ENCODE data around the gene GRIK4.
"Not testable (repeated sequence)": the region's sequence is repeated elsewhere in the genome, so short reads cannot be mapped to it uniquely, and the experiment has no call there.

Gene GRIK4

GRCh38 chr11:120756931-120757330 lies 245.4 kb downstream of the GRIK4 start:
- DNase-seq: no peak

DNA sequence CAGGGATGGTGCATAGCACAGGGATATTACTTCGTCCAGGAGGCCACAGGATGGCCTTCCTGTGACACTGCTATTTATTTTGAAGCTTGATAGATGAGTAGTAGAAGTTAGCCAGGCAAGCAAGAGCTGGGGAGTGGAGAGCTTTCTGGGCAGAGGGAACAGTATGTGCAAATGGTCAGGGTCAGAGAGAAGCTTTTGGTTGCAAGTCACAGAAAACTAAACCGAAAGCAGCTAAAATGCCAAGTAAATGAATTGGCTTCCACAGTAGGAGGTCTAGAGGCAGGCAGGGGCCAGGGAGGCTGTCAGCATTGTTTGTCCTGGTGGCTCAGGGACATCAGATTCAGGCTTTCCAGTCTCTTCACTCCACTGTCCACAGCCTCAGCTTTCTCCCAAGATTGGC lies 247.5 kb downstream of the GRIK4 start:
- no peak for DNase-seq

DNA sequence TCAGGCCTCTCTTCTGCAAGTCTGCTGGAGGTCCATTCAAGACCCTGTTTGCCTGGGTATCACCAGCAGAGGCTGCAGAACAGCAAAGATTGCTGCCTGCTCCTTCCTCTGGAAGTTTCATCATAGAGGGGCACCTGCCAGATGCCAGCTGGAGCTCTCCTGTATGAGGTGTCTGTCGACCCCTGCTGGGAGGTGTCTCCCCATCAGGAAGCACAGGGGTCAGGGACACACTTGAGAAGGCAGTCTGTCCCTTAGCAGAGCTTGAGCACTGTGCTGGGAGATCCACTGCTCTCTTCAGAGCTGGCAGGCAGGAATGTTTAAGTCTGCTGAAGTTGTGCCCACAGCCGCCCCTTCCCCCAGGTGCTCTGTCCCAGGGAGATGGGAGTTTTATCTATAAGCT lies 254.2 kb downstream of the GRIK4 start:
- not testable (repeated sequence) for DNase-seq

DNA sequence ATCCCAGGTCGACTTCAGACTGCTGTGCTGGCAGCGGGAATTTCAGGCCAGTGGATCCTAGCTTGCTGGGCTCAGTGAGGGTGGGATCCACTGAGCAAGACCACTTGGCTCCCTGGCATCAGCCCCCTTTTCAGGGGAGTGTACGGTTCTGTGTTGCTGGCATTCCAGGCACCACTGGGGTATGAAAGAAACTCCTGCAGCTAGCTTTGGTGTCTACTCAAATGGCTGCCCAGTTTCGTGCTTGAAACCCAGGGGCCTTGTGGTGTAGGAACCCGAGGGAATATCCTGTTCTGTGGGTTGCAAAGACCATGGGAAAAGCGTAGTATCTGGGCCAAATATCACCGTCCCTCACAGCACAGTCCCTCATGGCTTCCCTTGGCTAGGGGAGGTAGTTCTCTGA lies 254.8 kb downstream of the GRIK4 start:
- DNase-seq: no peak

DNA sequence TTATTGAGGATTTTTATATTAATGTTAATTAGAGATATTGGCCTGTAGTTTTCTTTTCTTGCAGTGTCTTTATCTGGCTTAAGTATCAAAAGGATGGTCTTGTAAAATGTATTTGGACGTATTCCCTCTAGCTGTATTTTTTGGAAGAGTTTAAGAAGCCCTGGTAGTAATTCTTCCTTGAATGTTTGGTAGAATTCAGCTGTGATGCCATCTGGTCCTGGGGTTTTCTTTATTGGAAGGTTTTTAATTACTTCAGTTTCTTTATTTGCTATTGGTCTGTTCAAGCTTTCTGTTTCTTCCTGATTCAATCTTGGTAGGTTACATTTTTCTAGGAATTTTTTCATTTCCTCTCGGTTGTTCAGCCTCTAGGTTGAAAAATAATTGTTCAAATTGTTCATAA lies 257.4 kb downstream of the GRIK4 start:
- no peak for DNase-seq

DNA sequence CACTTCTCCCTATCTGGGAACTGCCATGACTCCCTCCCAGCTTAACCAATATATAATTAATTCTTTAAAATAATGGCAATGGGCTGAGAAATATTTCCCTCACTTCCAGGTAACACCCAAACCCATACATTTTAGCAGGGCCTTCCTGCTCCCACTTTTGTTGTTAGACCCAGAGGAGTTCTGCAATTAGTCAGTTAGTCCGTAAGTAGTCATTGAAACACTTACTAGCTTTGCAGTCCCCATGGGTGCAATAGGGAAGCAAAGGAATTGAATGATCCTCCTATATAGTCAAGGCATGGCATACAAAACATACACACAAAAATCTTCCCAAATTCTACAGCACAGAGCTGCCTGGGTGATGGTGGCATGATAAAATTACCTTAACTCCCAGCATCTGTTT lies 258.4 kb downstream of the GRIK4 start:
- no peak for DNase-seq

DNA sequence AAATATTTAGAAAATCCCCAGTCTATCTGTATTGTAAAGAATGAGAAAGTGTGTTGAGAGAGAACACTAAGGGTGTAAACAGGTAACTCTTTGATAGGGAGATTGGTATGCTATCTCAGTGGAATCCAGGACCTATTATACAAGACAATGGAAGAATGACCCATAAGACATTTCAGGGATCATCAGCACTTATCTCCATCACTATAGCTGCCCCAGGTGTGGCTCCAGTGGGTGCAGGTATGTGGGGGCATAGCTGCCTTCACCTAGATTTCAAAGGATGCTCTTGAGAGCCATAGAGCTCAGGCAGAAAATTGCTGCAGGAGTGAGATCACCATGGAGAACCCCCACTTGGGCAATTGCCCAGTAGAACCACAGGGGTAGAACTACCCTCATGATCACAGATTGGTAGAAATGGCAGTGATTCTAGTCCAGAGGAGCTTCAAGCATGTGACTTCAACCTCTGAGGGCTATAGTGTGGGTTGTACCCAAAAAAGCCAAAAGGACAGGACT lies 260.1 kb downstream of the GRIK4 start:
- DNase-seq: no peak

- DNase-seq: no peak
These were observed 262.0 kb downstream of the GRIK4 start for GRCh38 chr11:120773501-120774031.

GRCh38 chr11:120774591-120775386 lies 263.2 kb downstream of the GRIK4 start:
- DNase-seq: no peak

DNA sequence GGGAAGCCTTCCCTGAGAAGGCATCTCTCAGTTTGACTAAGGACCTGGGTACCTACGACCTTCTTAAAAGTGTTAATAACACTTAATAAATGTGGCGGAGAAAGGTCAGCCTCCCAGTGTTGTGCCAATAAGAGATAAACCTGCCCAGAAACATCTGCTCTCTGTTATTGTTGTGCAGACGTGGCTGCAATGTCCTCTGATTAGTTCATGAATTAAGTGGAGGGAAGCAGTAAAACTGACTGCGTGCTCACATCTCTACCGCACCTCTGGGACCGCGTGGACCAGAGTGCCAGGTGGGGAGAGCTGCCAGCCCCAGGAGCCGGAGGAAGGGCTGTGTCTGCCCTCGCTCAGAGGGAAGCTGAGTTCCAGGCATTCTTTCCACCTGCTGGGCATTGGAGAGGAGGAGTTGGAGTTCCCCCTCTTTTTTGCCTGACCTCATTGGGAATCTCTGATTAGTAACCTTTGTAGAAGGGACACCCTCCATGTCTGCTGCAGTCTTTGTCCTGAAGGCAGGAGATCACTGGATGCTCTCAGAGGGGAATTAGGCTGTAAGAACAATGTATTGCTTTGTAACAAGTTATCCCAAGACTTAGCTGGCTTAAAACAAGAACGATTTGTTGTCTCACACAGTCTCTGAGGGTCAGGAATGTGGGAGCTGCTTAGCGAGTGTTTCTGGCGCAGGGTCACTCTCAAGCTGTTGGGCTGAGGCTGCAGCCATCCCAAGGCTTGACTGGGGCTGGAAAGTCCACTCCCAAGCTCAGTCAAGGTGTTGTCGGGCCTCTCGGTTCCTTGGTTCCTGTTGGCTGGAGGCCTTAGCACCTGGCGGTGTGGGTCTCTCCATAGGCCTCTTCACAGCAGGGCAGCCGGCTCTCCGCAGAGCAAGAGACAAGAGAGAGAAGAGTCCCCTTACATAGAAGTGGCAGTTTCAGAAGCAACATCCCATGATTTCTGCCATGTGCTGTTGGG lies 264.7 kb downstream of the GRIK4 start:
- no peak for DNase-seq

GRCh38 chr11:120778685-120779490 lies 267.3 kb downstream of the GRIK4 start:
- no peak for DNase-seq

DNA sequence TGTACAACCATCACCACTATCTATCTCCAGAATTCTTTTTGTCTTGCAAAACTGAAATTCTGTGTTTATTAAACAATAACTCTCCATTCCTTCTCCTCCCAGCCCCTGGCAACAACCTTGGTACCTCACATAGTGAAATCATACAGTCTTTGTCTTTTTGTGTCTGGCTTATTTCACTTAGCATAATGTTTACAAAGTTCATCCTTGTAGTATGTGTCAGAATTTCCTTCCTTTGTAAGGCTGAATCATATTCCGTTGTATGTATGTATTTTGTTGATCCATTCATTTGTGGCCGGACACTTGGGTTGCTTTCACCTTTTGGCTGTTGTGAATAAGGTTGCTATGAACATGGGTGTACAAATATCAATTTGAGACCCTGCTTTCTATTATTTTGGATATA lies 268.7 kb downstream of the GRIK4 start:
- DNase-seq: no peak

DNA sequence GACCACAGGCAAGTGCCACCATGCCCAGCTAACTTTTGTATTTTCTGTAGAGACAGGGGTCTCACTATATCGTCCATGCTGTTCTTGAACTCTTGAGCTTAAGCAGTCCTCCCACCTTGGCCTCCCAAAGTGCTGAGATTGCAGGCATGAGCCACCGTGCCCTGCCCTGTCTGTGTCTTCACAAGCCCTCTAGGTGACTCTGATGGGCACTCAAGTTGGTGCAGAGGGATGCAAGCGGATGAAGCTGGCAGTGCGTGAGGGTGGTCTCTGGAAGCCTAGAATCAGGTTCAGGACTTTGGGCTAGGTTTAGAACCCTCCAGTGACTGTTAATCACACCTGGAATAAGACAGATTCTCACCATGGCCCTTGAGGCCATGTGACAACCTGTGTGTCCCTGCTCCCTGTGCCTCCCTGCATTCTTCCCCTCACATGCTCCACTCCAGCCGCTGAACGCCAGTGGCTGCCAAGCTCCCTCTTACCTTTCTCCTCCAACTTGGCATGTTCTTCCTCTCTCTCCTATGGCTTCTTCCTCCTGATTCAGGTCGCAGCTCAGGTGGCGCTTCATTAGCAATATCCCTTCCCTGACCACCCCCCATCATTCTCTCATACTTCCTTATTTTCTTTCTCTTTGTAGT lies 270.1 kb downstream of the GRIK4 start:
- DNase-seq: no peak

DNA sequence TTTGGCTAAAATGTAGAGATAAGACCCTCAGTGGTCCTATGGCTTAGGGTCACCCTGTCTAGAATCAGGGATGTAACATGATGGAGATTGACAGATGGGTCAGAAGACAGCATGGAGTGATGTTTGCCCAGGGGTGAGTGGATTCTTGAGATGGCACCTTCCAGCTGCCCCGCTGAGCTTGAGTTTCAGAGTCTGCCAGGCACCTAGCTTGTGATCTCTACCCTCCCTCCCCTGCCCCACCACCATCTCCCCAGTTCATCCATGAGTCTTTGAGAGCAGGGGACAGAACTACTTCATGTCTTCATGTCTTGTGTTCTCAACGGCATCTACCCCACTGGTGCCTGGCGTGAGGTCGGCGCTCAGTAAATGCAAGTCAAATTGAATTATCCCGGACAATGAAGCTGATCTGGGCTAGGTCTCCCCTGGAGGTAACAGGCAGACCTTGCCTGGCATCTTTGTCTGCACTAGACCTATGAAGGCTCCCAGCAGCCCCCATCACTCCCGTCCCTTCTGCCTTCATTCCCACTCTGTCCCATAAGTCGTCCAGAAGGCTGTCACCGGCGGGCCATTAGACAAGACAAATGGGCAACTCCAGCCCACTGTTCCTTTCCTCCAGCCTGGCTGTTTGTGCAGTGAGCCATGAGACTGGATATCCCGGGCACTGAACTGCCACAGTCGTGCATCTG lies 273.2 kb downstream of the GRIK4 start:
- no peak for DNase-seq

- no peak for DNase-seq
These were observed 274.0 kb downstream of the GRIK4 start for GRCh38 chr11:120785576-120785975.

DNA sequence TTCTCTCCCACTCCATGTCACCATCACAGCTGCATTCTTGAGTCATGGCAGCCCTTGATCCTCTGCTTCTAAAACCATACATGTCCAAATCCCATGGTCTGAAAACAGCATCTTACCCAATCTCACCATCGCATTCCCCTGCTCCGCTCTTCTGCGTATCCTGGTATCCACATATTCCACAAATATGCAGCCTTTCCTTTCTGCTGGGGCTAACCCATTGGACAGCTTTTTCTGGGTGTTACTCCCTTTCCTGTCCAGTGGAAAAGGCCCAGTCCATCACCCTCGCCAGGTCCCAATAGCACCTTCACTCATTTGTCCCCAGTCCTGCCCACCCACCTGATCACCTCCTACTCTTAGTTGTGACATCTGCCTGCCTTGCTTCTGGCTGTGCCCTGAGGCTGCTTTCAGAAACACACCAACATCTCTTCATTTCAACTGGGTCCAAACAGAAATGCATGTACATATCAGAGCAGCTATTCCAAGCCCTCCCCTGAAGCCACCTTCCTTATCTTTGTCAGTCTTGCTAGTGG lies 274.7 kb downstream of the GRIK4 start:
- DNase-seq: no peak

DNA sequence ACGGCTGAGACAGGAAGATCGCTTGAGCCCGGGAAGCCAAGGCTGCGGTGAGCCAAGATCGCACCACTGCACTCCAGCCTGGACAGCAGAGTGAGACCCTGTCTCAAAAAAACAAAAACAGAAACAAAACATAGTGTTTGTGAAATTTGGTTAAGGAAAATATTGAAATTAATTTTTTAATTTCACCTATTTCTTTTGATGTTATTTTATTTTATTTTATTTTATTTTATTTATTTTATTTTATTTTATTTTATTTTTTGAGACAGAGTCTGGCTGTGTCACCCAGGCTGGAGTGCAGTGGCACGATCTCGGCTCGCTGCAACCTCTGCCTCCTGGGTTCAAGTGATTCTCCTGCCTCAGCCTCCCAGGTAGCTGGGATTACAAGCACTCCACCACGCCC lies 275.7 kb downstream of the GRIK4 start:
- DNase-seq: not testable (repeated sequence)

DNA sequence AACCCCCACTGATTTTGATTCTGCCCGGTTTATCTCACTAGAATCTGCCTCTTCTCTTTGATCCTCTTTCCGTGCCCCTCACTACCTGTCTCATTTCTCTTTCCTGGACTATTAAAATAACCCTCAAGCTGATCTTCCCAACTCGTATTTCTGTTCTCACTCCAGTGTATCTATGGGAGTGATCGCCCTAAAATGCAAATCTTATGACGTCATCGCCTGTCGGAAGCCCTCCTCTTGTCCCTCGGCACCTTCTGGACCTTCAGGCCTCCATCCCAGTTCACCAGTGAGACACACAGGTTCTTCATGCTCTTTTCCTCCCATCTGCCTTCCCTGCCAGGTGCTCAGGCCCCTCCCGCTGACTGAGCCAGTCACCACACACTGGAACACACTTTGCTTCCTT lies 277.8 kb downstream of the GRIK4 start:
- no peak for DNase-seq

DNA sequence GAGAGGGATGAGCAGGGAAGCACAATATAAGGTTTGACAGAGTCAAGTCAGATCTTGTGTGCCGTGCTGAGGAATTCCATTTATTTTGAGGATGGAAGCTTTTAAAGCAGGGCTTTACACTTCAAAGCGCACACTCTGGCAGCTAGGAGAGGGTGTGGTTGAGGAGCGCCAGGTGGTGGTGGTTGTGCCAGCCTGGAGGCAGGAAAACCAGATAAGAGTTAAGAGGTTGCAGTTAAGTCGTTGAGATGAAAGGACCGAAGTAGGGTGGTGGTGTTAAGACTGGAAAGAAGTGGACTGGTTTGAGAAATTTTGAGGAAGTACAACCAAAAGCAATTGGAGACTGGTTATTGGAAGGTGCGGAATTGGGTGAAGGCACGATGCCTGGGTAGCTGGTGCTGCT lies 280.8 kb downstream of the GRIK4 start:
- DNase-seq: no peak

GRCh38 chr11:120793150-120793549 lies 281.6 kb downstream of the GRIK4 start:
- no peak for DNase-seq

DNA sequence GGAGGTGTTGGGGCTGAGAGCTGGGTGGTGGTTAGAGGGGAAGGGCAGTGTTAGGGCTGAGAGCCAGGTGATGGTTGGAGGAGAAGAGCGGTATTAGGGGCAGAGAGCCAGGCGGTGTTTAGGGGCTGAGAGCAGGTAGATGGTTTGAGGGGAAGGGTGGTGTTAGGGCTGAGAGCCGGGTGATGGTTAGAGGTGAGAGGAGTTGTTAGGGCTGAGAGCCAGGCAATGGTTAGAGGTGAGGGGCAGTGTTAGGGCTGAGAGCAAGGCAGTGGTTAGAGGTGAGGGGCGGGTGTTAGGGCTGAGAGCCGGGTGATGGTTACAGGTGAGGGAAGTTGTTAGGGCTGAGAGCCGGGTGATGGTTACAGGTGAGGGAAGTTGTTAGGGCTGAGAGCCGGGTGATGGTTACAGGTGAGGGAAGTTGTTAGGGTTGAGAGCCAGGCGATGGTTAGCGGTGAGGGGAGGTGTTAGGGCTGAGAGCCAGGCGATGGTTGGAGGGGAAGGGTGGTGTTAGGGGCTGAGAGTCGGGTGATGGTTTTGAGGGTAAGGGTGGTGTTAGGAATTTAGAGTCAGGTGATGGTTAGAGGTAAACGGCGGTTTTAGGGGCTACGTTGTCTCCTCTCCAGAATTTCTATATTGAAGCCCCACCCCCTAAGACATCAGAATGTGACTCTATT lies 282.4 kb downstream of the GRIK4 start:
- DNase-seq: no peak

Data from RPMI8226 (cell line).